GM18907 (cell line): ENCODE results near the gene FLNB.

Experiments used
- ATAC-seq: cut with Tn5 transposase; IDR thresholded peaks from one replicate; pipeline ENCODE4 v1.9.1; 2021; ENCODE audit warnings: mild to moderate bottlenecking, moderate library complexity; ENCODE audit not compliant: unreplicated experiment

Gene FLNB

GRCh38 chr3:58009026-58009748 lies 965 bp downstream of the FLNB start:
- peak; percentile 17 for ATAC-seq

DNA sequence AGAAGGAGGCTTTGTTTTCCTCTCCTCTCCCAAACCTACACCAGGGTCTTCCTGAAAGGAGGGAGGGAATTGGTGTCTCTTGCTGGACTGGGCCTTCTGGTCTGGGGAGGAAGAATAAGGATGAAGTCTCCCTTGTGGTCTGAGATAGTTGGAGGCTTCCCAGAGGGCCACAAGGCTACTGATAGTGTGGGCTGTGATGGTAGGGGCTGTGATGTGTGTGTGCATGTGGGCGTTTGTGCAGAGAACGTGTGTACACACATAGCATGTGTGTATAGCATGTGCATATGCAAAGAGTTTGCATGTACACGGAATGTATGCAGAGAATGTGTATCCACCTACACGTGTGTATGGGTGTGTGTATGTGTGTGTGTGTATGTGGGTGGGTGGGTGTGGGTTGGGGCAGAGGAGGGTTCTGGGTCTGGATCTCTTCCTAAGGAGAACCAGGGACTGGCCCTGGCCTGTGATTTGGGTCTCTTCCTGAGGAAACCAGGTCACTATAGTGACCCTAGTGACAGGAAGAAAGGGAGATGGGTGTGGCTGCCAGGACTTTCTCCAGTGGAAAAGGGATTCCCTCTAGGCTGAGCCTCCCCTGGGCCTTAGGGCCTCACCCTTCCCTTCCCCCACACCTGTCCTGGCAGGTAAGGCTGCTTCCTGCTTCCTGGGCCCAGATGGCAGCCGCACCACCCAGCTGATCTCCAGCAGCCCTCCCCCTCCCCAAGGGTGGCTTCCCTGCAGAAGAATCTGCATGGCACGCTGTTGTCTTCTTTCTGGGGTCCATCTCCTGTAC lies 1.7 kb downstream of the FLNB start:
- no peak for ATAC-seq

- ATAC-seq: no peak
Measured at GRCh38 chr3:58010562-58010961, 2.3 kb downstream of the FLNB start.

DNA sequence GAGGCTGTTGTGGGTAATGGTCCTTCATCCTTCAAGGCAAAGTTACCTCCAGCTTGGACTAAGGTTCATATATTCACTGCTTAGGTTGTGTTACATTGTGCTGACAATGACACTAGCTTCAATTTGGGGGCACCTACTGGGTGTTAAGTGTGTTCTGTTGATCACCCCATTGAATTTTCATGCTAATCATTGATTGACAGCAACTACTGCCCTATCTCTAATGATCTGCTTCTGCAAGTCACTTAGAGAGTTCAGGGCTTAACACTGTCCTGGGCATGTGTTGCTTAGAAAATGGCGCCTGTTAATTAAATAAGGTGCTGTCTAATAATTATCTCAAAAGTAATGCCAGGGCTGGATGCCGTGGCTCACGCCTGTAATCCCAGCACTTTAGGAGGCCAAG lies 3.4 kb downstream of the FLNB start:
- ATAC-seq: no peak

- no peak for ATAC-seq
Measured at GRCh38 chr3:58012302-58012701, 4.1 kb downstream of the FLNB start.

- no peak for ATAC-seq
Measured at GRCh38 chr3:58013099-58013498, 4.9 kb downstream of the FLNB start.

- ATAC-seq: no peak
Measured at GRCh38 chr3:58013973-58014649, 5.9 kb downstream of the FLNB start.

DNA sequence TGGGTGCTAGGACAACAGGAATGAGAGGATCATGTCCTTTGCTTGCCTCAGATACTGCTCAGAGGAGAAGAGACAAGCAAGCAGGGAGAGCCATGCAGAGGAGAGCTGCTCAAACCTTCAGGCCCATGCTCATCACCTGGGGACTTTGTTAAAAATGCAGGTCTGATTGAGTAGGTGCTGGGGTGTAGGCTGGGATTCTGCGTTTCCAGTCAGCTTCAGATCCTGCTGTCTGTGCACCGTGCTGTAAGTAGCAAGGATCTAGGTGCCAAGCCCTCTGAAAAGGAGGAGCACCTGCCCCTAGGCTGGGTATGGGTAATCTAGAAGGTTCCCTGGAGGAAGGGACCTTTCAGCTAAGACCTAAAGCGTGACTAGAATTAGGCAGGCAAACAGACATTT lies 7.3 kb downstream of the FLNB start:
- ATAC-seq: no peak

DNA sequence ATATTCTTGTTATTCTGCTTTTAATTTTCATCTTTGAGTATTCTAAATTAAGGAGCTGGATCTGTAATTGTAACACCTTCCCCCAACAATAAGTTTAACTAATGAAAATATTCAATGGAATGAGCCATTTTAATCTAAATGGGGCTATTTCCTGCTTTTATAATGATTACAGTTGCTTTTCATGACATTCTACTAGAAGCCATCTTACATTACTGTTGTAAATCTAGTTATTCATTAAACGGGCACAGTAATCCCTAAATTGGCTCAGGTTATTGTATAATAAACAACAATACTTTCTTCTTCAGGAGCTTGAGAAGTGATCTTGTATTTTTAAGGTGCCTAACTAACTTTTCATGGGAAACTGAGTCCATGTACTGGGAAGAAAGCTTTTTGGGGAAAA lies 8.5 kb downstream of the FLNB start:
- ATAC-seq: no peak

GRCh38 chr3:58018892-58019742 lies 10.9 kb downstream of the FLNB start:
- ATAC-seq: no peak

DNA sequence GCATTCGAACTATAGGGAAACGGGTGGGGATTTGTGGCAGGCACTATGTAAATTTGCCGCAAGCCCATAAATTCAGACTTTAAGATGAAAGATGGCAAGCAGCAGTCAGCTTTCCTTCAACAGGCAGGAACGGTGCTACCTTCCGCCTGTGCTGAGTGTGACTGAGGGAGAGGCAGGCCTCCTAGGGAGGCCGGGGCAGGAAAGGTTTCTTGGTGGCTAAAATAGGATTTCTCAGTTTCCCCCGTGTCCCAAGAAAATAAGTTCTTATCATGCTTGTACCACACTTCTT lies 12.5 kb downstream of the FLNB start:
- no peak for ATAC-seq

- ATAC-seq: no peak
Measured at GRCh38 chr3:58021072-58021959, 13.1 kb downstream of the FLNB start.

- ATAC-seq: no peak
Measured at GRCh38 chr3:58021962-58022361, 13.7 kb downstream of the FLNB start.

GRCh38 chr3:58022490-58022889 lies 14.3 kb downstream of the FLNB start:
- ATAC-seq: no peak

- no peak for ATAC-seq
Measured at GRCh38 chr3:58023531-58023930, 15.3 kb downstream of the FLNB start.

DNA sequence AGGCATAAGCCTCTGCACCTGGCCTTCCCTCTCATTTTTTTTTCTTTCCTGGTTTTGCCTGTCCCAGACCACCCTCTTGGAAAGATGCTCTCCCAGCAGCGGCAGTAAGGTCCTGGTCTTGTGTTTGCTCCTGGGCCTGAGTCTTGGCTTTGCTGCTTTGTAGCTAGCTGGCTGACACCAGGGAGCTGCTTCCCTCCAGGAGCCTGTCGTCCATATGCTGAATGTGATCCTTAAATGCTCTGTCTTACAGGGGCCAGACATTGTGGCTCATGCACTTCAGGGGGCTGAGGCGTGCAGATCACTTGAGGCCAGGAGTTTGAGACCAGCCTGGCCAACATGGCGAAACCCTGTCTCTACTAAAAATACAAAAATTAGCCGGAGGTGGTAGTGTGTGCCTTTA lies 17.2 kb downstream of the FLNB start:
- no peak for ATAC-seq

- ATAC-seq: no peak
Measured at GRCh38 chr3:58025837-58026569, 17.8 kb downstream of the FLNB start.

DNA sequence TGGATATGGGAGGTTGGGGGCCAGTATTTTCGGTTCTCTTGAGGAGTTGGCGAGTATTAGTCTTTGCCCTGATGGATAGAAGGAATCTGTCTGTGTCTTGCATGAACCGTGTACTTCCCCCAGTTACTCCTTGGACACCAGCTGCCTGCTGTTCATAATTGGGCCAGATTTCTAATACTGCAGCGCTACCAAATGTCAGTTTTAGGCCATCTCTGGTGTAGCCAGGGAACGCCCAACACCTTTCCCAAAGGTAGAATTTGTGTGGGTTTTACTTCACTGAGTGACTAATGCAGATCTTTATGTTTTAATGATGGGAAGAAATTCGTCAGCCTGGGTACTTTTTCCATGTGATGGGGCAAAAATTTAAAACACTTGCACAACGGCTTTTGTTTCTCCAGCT lies 18.4 kb downstream of the FLNB start:
- ATAC-seq: no peak

- ATAC-seq: no peak
Measured at GRCh38 chr3:58027704-58028317, 19.6 kb downstream of the FLNB start.
